Chondrocyte (in vitro differentiated cells): ENCODE measurements around the gene CEP97. TPM values are rescaled to one million over a fixed set of nuclear protein-coding genes. Genes with fewer than 3 reads are reported as not detected.
"Not testable (repeated sequence)": the region's sequence is repeated elsewhere in the genome, so short reads cannot be mapped to it uniquely, and the experiment has no call there.

Source experiments
- DNase-seq: peaks from one replicate; pipeline ENCODE4 v3.0.0; 2021; ENCODE audit warnings: mixed read lengths, low spot score
- H3K27ac Mint-ChIP-seq: one replicate; pipeline ENCODE4 v1.8.0; 2021; ENCODE audit warnings: mild to moderate bottlenecking, moderate library complexity, mixed read lengths; ENCODE audit not compliant: unreplicated experiment
- H3K27me3 Mint-ChIP-seq: 2 replicates; pipeline ENCODE4 v1.8.0; 2021; ENCODE audit warnings: low read depth, mixed read lengths
- H3K36me3 Mint-ChIP-seq: 2 replicates; pipeline ENCODE4 v1.8.0; 2021; ENCODE audit warnings: low read depth, mixed read lengths
- H3K4me1 Mint-ChIP-seq: 2 replicates; pipeline ENCODE4 v1.8.0; 2021; ENCODE audit warnings: low read depth, mild to moderate bottlenecking, mixed read lengths
- H3K4me3 Mint-ChIP-seq: one replicate; pipeline ENCODE4 v1.8.0; 2021; ENCODE audit warnings: mild to moderate bottlenecking, moderate library complexity, mixed read lengths; ENCODE audit not compliant: unreplicated experiment
- H3K9me3 Mint-ChIP-seq: 2 replicates; pipeline ENCODE4 v1.8.0; 2021; ENCODE audit warnings: low read depth, mixed read lengths
- CTCF ChIP-seq: fragments of 200-600 bp; sonication (generic); IDR thresholded peaks from 2 replicates; pipeline ENCODE4 v1.5.0; 2021; ENCODE audit warnings: antibody characterized with exemption, mild to moderate bottlenecking, moderate library complexity
- total RNA-seq: library from RNA; stranded (reverse); gene quantifications from 3 replicates; pipeline ENCODE4 v1.2.1, GENCODE V29; 2021

CEP97 gene
- total RNA-seq, 1 donor from 2014 or later = 11.8 TPM

DNA sequence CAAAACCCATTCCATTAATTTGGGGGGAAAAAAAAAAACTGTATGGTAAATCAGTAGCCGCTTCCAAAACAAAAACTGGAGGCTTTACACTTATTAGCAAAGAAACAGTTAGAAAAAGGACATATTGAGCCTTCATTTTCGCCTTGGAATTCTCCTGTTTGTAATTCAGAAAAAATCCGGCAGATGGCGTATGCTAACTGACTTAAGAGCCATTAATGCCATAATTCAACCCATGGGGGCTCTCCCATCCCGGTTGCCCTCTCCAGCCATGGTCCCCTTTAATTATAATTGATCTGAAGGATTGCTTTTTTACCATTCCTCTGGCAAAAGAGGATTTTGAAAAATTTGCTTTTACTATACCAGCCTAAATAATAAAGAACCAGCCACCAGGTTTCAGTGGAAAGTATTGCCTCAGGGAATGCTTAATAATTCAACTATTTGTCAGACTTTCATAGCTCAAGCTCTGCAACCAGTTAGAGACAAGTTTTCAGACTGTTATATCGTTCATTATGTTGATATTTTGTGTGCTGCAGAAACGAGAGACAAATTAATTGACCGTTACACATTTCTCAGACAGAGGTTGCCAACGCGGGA is 28.5 kb upstream of the CEP97 start:
- Mint-ChIP-seq H3K4me1 (peaks cover 3% of the 10 kb centered on the region), H3K4me3 (no peak overlapping the region), H3K27ac (no peak overlapping the region), H3K36me3 (no peaks in the 10 kb centered on the region), H3K9me3 (no peaks in the 10 kb centered on the region), H3K27me3 (no peaks in the 10 kb centered on the region)
- DNase-seq = no peak
- peak; percentile 88 for TF ChIP-seq CTCF

- TF ChIP-seq CTCF = no peak
- H3K27ac Mint-ChIP-seq = no peak overlapping the region
- no peak for DNase-seq
- H3K27me3 Mint-ChIP-seq = no peaks in the 10 kb centered on the region
- no peaks in the 10 kb centered on the region for H3K36me3 Mint-ChIP-seq
- H3K9me3 Mint-ChIP-seq = no peaks in the 10 kb centered on the region
- H3K4me3 Mint-ChIP-seq = no peak overlapping the region
- no peaks in the 10 kb centered on the region for H3K4me1 Mint-ChIP-seq
Measured at GRCh38 chr3:101701696-101702634, 22.4 kb upstream of the CEP97 start.

GRCh38 chr3:101702726-101703125 is 21.7 kb upstream of the CEP97 start:
- H3K4me1 Mint-ChIP-seq = no peaks in the 10 kb centered on the region
- no peaks in the 10 kb centered on the region for H3K36me3 Mint-ChIP-seq

DNA sequence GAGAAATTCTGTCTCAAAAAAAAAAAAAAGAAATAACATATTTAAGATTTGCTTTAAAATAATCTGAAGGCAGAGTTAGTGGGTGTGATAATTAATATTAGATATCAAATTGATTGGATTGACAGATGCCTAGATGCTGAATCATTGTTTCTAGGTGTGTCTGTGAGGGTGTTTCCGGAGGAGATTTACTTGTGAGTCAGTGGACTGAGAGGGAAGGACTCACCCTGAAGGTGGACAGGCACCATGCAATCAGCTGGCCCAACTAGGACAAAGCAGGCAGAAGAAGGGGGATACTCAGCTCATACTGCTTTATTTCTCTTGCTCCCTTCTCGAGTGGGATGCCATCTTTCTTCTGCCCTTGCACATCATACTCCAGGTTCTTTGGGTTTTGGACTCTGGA is 21.2 kb upstream of the CEP97 start:
- H3K27ac Mint-ChIP-seq = no peak overlapping the region
- TF ChIP-seq CTCF = no peak
- no peak overlapping the region for H3K4me3 Mint-ChIP-seq
- DNase-seq = no peak
- no peaks in the 10 kb centered on the region for H3K27me3 Mint-ChIP-seq
- H3K9me3 Mint-ChIP-seq = no peaks in the 10 kb centered on the region
- no peaks in the 10 kb centered on the region for H3K36me3 Mint-ChIP-seq
- no peaks in the 10 kb centered on the region for H3K4me1 Mint-ChIP-seq

More at GRCh38 chr3:101702726-101703125, 21.7 kb upstream of the CEP97 start:
- Mint-ChIP-seq H3K27ac (no peak overlapping the region), H3K27me3 (no peaks in the 10 kb centered on the region), H3K9me3 (no peaks in the 10 kb centered on the region), H3K4me3 (no peak overlapping the region)
- DNase-seq = no peak
- TF ChIP-seq CTCF = no peak

DNA sequence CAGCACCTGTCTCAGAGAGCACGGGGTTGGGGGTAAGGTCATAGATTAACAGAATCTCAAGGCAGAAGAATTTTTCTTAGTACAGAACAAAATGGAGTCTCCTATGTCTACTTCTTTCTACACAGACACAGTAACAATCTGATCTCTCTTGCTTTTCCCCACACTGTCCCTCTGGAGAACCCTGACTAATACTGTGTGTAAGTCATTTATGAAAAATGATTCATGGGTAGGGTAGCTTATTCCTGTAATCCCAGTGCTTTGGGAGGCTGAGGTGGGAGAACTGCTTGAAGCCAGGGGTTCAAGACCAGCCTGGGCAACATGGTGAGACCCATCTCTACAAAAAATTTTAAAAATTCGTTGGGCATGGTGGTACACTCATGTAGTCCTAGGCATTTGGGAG is 19.8 kb upstream of the CEP97 start:
- DNase-seq, H3K27ac Mint-ChIP-seq, H3K9me3 Mint-ChIP-seq, H3K4me3 Mint-ChIP-seq, H3K27me3 Mint-ChIP-seq, H3K4me1 Mint-ChIP-seq, H3K36me3 Mint-ChIP-seq: not testable (repeated sequence)
